ENCODE measurements around the gene LTN1.
"Not testable (repeated sequence)": the region's sequence is repeated elsewhere in the genome, so short reads cannot be mapped to it uniquely, and the experiment has no call there.

Gene LTN1

DNA sequence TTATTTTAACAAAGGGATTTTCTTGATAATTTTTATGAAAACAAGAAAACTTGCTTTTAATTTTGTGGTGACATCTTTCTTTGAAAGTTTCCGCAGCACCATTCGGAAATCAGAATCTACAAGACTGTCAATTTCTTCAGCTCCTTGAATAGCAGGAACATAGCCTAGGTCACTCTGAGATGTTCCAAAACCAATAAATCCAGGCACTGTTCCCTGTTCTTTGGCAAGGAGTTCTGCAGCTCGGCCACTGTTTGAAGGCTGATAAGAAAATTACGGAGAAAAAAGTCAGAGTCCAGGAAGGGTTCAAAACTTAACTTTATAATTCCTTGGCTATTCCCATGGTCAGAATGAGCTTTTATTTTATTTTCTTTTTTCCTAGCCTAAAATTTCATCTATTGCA is 6.0 kb downstream of the LTN1 start:
- DNase-seq: no peak

DNA sequence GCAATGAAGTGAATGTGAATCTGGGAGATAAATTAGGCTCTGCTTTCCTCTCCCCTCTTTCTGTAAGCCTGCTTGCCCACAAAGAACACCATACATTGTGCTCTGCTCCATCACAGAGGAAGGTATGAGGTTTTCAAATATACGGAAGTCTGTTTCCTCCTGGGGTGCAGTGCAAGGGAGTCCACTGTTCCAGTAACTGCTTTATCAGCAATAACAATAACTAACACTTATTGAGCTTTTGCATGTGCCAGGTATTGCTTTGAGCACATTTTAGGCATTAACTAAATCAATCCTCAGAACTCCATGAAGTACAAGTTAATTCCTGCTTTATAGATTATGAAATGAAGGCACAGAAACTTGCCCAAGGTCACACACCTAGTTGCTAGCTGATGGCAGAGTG is 10.0 kb downstream of the LTN1 start:
- DNase-seq: no peak

DNA sequence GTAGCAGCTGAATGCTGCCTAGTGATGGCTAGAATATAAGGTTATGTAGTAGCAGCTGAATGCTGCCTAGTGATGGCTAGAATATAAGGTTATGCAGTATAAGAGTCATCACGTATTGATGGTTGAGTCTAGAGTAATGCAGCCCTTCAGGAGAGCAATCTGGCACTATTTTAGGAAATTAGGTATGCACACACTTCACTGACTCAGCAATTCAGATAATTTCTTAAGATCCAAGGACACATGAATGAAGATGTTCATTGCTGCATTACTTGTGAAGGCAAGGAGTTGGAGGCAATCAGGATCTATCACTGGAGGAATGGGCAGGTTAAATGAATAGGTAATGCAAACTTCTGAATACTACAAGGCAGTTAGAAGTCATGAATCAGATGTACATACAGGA is 13.6 kb downstream of the LTN1 start:
- DNase-seq: no peak

DNA sequence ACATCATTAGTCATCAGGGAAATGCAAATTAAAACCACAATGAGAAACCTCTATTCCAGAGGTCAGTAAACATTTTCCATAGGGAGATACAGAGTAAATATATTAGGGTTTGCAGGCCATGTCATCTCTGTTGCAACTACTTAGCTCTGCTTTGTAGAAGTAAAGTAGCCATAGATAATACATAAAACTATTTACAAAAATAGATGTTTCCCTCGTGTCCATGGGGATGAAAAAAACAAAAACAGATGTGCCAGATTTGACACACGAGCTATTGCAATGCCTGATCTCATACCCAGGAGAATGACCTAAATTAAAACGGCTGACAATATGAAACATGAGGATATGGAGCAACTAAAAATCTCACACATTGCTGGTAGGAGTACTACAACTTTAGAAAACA is 17.3 kb downstream of the LTN1 start:
- DNase-seq: no peak

DNA sequence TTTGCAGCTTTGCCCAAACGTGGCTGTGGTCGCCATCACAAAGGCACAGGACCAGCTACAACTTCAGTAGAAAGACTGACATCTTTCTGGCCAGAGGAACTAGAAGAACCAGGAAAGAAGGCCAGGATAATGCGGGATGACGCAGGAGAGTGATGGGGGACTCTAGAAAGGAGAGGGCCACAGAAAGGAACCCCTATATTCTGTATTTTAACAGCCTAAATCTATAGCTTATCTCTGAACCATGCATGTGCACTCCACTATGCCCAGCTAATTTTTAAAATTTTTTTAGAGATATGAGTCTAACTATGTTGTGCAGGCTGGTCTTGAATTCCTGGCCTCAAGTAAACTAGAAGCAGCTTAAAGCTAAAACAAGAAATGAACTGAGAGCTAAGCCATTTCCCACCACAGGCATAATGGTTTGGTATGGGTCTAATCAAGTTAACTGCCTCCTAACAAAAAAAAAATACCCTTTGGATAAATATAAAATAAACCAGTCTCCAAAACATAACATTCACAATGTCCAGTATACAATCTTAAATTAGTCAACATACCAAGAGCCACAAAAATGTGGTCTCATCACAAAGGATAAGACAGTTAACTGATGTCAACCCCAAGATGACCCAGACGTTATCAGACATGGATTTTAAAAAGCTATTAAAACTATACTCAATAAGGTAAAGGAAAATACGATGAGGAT is 18.0 kb downstream of the LTN1 start:
- no peak for DNase-seq

DNA sequence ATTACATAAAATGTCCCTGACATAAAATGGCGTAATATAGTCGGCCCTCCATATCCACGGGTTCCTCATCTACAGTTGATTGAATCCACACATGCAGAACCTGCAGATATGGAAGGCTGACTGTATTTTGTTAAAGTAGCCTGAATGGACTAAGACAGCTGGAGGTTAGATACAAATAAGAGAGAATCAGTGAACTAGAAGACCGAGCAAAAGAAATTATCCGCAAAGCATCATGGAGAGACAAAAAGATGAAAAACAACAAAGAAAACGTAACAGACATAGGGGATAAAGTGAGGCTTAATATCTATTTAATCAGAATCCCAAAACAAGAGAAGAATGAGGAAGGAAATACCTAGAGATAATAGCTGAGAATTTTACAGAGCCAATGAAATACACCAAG is 20.3 kb downstream of the LTN1 start:
- no peak for DNase-seq

DNA sequence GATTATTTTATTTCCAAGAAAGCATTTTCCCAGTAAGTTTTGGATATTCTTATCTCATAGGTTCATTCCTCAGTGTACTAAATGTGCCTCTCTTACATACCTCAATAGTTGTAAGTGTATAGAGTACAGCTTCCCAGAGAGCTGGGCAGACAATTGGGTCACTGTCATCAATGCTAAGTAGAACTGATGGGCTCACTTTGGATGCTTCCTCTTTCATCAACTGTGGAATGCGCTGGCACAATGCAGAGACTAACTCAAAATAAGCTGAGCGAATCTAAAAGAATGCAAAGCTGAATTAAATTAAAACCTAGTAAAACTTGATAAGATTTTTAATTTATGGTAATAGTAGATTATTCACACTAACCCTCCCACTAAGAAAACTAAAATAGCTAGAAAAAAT is 21.5 kb downstream of the LTN1 start:
- no peak for DNase-seq

DNA sequence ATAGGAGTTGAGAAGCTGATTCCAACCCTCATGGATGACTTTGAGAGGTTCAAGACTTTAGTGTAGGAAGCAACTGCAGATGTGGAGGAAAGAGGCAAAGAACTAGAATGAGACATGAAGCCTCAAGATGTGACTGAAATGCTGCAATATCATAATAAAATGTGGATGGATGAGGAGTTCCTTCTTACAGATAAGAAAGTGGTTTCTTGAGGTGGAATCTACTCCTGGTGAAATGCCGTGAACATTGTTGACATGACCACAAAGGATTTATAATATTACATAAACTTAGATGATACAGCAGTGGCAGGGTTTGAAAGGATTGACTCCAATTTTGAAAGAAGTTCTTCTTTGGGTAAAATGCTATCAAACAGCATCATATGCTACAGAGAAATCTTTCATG is 28.8 kb downstream of the LTN1 start:
- DNase-seq: no peak

DNA sequence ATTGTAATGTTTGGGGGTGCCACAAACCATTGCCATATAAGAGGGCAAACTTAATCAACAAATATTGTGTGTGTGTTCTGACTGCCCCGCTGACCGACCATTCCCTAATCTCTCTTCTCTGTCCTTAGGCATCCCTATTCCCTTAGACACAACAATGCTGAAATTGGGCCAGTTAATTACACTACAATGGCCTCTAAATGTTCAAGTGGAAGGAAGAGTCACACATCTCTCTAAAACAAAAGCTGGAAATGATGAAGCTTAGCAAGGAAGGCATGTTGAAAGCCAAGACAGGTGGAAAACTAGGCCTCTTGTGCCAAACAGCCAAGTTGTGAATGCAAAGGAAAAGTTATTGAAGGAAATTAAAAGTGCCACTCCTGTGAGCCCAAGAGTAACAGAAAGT is 30.2 kb downstream of the LTN1 start:
- no peak for DNase-seq

DNA sequence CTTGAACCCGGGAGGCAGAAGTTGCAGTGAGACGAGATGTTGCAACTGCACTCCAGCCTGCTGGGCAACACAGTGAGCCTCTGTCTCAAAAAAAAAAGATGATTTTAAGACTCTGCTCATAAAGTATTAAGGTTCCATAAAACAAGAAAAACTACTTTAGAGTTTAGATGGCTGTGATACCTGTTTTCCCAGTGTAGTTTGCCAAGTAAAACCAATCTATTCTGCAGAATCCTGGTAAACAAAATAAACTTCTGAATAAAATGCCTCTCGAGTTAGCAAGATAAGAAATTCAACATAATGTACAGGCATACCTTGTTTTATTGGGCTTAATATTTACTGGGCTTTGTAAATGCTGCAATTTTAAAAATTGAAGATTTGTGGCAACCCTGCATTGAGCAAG is 30.8 kb downstream of the LTN1 start:
- no peak for DNase-seq

DNA sequence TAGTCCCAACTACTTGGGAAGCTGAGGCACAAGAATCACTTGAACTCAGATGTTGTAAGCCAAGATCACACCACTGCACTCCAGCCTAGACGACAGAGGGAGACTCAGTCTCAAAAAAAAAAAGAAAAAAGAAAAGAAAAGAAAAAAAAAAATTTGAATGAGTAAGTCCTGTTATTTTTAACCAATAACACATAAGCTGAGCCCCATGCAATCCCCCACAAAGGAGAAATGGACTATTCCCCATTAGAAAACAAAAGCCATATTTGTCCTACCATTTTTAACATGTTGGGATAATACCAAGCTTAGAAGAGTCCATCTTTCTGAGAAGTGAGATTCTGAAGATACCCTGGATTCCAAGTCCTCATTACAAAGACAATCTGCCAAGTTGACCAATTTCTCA is 32.4 kb downstream of the LTN1 start:
- no peak for DNase-seq

DNA sequence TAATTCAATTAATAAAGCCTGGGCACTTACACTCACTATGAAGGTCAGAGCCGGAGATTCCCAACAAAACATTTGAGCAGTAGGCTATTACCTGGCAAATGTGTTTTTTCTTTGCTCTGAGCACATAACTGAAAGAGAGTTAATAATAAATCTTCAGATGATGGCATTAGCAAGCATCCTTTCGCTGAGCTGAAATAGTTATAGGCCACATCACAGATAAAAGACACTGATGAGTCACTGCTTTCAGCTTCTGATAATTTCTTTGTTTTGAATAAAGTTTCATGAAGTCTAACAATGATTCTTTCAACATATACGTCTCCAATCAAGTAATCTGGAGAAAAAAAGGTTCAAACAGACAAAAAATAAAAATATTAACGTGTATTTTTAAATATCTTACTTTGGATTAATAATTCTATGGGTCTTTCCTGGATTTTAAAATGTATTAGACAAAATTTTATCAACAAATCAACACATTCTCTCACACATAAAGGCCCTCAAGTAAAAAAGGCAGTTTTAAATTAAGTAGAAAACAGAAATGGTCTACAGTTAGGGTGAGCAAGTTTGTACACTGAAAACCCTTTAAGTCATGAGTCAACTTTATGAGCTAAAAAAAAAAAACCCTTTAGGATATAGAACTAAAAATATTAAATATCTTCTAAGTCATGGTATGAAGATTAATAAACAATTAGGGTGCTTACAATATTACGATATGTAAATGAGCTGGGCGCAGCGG is 33.1 kb downstream of the LTN1 start:
- DNase-seq: no peak

DNA sequence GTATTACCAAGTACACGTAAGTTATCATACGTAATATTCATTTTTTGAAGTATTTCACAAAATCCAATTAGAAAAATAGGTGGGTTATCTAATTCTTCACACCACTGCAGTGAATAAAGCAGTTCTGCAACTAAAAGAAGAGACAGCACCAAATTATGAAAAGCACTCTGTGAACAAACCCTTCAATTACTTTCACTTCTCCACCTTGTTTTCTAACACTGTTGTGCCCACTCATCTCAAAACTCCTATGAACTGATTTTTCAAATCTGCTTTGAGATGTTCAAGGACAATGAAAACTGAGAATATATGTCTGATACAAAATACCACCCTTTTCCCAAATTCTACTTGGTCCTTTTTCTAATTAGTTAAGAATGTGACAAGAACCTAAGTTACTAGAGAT is 39.4 kb downstream of the LTN1 start:
- no peak for DNase-seq

DNA sequence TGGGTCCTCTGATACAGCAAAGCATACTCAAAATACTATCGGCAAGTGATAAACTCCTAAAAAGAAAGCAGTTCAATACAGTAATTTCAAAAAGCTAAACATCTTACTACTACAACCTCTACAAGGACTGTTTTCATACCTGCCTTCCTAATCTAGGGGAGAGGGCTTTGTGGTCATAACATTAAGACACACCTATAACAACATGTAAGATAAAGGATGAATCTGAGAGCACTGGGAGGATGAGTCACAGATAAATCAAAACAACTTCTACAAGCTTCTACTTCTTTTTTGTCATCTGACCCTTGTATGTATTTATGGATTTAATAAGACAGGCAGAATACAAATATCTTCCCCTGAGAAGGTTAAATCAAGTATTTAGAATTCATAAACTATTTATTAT is 40.0 kb downstream of the LTN1 start:
- no peak for DNase-seq

DNA sequence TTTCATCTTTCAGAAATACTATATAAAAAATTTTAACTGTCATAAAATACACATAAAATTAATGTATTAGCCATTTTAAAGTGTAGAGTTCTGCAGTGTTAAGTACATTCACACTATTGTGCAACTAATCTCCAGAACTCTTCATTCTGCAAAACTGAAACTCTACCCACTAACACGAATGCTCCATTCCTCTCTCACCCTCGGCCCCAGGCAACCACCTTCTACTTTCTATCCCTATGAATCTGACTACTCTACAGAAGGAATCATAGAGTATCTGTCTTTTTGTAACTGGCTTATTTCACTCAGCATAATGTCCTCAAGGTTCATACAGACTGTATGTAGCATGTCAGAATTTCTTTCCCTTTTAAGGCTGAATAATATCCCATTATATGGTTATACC is 43.4 kb downstream of the LTN1 start:
- no peak for DNase-seq

DNA sequence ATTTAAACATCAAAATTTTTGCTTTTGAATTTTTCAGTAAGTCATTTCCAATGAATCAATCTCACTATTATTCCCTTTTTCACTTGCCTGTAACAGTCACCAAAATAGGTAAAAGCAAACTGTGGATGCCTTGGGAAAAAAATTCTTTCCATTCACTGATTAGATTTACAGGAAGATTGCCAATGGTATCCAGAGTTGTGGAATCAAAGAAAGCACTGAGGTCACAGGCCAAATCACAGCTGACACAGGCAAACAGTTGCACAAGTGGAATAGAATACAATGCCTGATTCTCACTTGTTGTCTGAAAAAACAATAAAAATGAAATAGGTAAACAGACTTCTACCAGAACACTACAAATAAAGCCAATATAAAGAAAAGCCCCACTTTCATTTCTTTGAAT is 48.4 kb downstream of the LTN1 start:
- no peak for DNase-seq

DNA sequence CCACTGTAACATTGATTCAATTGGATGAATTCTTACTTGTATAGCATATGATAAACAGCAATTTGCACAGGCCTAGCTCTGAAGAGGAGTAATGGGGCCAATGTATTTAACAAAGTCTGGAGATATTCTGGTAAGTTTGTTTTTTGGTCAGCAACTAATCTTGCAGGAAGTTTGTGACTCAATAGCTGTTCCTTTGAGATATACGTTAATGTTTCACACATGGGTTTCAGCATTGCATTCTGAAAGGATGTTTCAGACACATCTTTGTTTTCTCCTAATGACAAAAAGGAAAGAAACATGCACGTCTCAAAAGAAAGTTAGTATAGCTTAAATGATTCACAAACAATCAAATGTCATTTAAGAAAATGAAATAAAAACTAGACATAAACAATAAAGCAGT is 49.0 kb downstream of the LTN1 start:
- no peak for DNase-seq

DNA sequence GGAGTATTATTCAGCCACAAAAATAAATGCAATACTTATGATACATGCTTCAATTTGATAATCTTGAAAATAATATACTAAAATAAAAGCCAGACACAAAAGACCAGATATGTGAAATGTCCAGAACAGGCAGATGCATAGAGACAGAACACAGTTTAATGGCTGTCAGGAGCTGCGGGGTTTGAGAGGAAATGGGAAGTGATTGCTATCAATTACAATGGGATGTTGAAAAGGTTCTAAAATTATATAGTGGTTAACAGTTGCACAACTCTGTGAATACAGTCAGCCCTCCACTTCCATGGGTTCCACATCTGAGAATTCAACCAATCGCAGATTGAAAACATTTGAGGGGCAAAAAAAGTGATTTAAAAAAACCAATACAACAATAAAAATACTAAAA is 54.0 kb downstream of the LTN1 start:
- DNase-seq: peak; percentile 55

DNA sequence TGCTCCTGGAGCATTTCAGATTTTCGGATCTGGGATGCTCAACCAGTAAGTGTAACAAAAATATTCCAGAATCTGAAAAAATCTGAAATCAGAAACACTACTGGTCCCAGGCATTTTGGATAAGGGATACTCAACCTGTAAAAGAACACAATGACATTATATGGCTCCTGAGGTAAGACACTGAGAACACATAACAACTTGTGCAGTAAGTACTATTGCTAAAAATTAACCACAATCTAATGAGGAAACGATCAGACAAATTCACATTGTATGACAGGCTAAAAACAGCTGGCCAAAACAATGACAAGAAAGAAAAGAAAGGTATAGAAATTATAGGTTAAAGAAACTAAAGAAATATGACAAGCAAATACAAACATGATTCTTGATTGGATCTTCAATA is 54.9 kb downstream of the LTN1 start:
- no peak for DNase-seq

DNA sequence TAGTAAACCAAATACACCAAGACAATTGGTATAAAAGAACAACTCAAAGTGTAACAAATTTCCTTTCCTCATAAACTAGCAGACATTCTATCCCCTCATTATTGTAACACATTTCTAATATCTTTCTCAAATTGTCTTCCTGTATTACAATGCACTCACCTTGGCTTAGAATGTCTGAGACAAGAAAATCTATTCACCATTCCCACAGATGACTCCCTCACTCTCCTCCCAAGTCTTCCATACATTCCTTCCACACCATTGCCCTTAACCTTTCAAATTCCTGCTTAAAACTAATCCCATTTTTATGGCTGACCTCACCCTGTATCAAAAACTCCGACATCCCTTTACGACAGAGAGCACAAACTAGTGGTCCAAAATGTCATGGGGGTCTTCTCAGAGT is 56.0 kb downstream of the LTN1 start:
- DNase-seq: no peak

DNA sequence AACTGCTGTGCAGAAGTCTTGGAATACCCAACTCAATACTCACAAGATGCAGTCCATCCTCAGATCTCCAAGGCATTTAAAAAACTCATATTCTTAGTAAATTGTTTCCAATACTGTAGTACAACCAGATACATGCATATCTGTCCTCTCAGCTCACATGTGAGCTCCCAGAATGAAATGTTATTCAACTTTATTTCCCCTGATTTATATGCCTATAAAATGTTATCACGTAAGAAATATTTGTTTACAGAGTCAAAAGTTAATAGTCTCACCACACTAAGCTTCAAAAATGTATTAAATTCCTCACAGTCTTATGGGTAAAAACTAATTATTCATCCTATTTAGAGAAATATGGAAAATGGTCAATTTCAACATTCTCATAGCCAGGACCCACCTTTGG is 56.6 kb downstream of the LTN1 start:
- DNase-seq: no peak

DNA sequence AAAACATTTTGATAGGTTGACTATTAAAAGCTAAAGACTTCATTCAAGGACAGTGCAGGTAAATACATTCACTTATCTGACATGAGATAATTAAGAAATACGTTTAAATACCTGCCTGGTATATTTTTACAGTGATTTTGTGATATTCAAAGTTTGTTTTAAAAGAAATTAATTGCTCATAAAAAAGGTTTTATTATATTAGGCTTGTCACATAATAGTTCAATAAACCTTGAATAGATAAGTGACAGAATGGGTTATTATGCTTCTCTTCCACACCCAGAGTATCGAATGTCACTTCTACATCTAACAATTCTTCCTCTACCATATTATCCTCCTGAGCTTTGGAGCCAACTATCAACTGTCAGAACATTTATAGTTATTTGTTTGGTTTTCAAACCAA is 60.0 kb downstream of the LTN1 start:
- no peak for DNase-seq

DNA sequence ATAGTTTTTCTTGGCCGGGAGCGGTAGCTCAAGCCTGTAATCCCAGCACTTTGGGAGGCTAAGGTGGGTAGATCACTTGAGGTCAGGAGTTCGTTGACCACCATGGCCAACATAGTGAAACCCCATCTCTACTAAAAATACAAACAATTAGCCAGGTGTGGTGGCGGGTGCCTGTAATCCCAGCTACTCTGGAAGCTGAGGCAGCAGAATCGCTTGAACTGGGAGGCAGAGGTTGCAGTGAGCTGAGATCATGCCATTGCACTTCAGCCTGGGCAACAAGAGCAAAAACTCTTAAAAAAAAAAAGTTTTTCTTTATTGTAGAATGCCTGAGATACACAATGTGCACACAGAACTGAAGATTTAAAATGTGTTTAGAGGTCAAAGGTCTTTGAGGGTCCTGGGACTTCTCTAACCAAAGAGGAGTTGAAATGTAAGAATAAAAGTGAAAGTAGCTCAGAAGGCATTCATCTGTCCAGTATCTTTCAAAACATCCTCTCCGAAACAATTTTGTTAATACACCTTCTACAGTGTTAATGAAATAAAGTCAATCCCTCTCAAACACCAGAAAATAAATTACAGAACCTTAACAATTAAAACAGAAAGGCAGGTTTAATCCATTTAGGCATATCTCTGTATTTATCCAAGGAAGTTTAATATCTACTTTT is 60.8 kb downstream of the LTN1 start:
- DNase-seq: not testable (repeated sequence)

DNA sequence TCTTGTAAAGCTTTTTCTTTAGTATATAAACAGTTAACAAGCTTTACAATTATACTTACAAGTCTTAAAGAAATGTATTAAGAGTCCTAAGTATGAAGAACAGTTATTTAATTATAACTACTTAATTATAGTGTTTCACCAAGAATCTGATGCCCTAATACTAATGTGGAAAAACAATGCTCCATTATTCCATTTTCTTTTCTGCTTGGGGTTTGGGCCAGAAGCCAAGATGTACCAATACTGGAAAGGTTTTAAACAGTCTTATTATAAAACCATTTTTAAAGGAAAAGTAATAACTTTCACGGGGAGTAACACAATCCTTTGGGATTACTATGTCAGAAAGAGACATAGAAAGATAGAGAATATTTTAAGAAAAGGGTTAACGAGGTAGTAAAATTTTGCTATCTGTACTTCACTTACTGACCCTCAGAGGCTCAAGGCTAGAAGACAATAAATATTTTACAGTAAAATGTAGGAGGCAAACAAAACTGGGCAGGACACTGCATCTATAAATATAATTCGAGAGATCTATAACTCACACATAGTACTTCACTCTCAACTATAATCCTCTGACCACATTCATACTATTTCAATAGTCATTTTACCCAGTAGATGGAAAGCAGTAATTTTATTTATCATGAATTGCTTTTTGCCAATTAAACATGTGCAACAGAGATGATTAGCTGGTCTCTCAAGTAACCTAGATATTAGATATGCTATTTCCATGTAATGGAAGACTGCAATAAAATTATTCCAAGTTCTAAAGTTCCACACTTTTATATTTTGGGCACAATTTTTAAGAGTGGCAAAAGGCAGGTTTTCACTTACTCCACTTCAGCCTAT is 63.9 kb downstream of the LTN1 start:
- no peak for DNase-seq

Measured in GF-D8 (cell line).